ENCODE measurements around the gene PCDH9.

GRCh38 chr13:66553391-66553790, 676.7 kb downstream of the PCDH9 start:
- TF ChIP-seq CTCF (IDR thresholded peaks at IDR 0.05; ENCODE audit: insufficient read depth, low read depth, low read length) (no peak), EZH2 (IDR thresholded peaks at IDR 0.05; ENCODE audit: insufficient read depth, low read length) (no peak)

All from astrocyte (in vitro differentiated cells and primary cell).